ENCODE measurements around the gene TBX1. TPM values are rescaled to one million over a fixed set of nuclear protein-coding genes. Genes with fewer than 3 reads are reported as not detected.

Gene TBX1
- total RNA-seq, 1 donor from 2014 or later, result 24.2 TPM

- Mint-ChIP-seq H3K4me1 (ENCODE audit: unreplicated experiment) (peaks cover 1% of the 10 kb centered on the region), H3K4me3 (ENCODE audit: unreplicated experiment) (no peak overlapping the region), H3K27ac (ENCODE audit: unreplicated experiment) (no peak overlapping the region), H3K36me3 (ENCODE audit: unreplicated experiment) (no peaks in the 10 kb centered on the region), H3K9me3 (ENCODE audit: unreplicated experiment) (no peaks in the 10 kb centered on the region), H3K27me3 (ENCODE audit: unreplicated experiment) (no peaks in the 10 kb centered on the region)
- TF ChIP-seq, protein P1, sequence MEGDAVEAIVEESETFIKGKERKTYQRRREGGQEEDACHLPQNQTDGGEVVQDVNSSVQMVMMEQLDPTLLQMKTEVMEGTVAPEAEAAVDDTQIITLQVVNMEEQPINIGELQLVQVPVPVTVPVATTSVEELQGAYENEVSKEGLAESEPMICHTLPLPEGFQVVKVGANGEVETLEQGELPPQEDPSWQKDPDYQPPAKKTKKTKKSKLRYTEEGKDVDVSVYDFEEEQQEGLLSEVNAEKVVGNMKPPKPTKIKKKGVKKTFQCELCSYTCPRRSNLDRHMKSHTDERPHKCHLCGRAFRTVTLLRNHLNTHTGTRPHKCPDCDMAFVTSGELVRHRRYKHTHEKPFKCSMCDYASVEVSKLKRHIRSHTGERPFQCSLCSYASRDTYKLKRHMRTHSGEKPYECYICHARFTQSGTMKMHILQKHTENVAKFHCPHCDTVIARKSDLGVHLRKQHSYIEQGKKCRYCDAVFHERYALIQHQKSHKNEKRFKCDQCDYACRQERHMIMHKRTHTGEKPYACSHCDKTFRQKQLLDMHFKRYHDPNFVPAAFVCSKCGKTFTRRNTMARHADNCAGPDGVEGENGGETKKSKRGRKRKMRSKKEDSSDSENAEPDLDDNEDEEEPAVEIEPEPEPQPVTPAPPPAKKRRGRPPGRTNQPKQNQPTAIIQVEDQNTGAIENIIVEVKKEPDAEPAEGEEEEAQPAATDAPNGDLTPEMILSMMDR (IDR thresholded peaks at IDR 0.05), result no peak
- no peak for DNase-seq (ENCODE audit: extremely low spot score, unreplicated experiment)
Observed at GRCh38 chr22:19737846-19738663, 22.5 kb upstream of the TBX1 start.

DNA sequence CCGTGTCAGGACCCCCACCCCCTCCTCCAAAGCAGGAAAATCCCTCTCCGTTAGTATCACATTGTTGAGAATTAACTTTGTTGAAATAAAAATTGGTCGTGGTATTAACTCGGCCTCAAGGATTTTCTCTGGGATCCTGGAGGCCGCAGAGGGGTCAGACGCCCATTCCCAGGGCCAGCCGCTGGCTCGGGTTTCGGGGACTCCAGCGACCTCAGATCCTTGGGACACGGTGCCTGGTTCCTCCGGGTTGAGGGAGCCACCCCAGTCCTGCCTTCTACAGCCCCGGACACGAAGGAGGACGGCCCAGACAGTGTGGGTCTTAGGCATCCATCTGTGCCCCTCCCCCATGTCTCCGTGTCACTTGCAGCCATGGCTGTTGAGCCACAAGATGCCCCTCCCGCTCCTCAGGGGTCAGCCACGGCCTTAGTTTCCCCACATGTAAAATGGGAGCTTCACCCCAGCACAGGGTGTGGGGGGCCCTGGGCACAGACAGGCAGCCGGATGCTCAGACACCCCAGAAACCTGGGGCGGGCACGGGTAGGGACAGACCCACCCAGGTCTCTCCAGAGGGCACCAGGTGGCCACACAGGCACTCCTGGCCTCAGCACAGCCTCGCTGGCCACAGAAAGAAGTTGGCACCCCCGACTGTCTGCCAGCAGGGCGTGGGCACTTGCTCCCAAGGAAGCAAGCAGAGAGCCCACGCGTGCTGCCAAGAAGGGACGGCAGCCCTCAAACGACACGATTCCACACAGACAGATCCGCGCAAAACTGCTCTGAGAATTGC is 21.7 kb upstream of the TBX1 start:
- no peaks in the 10 kb centered on the region for H3K27me3 Mint-ChIP-seq (ENCODE audit: unreplicated experiment)
- no peak overlapping the region for H3K27ac Mint-ChIP-seq (ENCODE audit: unreplicated experiment)
- H3K4me1 Mint-ChIP-seq (ENCODE audit: unreplicated experiment), result peaks cover 1% of the 10 kb centered on the region
- H3K4me3 Mint-ChIP-seq (ENCODE audit: unreplicated experiment), result no peak overlapping the region
- DNase-seq (ENCODE audit: extremely low spot score, unreplicated experiment), result no peak
- H3K36me3 Mint-ChIP-seq (ENCODE audit: unreplicated experiment), result no peaks in the 10 kb centered on the region
- TF ChIP-seq, protein P1 (IDR thresholded peaks at IDR 0.05), result no peak
- no peaks in the 10 kb centered on the region for H3K9me3 Mint-ChIP-seq (ENCODE audit: unreplicated experiment)

DNA sequence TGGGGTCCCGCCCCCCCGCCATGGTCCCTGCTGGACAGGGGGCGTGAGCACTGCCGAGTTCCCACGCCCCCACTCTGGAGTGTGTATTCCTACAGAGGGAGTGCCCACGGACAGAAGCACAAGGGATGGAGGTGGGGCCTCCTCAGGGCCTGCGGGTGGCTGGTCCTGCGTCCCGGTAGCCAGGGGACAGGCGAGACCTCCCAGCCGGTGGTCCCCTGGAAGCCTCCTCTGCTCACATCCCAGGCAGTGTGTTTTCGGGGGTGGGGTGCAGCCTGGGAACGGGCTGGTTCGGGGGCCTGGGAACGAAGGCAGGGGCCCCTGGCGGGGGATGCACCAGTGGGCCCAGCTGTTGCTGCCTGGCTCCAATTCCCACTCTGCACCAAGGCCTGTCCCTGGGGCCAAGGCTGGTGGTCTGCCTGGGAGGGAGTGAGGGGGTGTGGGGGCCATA is 21.1 kb upstream of the TBX1 start:
- TF ChIP-seq, protein P1 (IDR thresholded peaks at IDR 0.05), result no peak
- no peaks in the 10 kb centered on the region for H3K36me3 Mint-ChIP-seq (ENCODE audit: unreplicated experiment)
- H3K27me3 Mint-ChIP-seq (ENCODE audit: unreplicated experiment), result no peaks in the 10 kb centered on the region
- H3K9me3 Mint-ChIP-seq (ENCODE audit: unreplicated experiment), result no peaks in the 10 kb centered on the region
- no peak overlapping the region for H3K27ac Mint-ChIP-seq (ENCODE audit: unreplicated experiment)
- DNase-seq (ENCODE audit: extremely low spot score, unreplicated experiment), result no peak
- peaks cover 1% of the 10 kb centered on the region for H3K4me1 Mint-ChIP-seq (ENCODE audit: unreplicated experiment)
- no peak overlapping the region for H3K4me3 Mint-ChIP-seq (ENCODE audit: unreplicated experiment)

DNA sequence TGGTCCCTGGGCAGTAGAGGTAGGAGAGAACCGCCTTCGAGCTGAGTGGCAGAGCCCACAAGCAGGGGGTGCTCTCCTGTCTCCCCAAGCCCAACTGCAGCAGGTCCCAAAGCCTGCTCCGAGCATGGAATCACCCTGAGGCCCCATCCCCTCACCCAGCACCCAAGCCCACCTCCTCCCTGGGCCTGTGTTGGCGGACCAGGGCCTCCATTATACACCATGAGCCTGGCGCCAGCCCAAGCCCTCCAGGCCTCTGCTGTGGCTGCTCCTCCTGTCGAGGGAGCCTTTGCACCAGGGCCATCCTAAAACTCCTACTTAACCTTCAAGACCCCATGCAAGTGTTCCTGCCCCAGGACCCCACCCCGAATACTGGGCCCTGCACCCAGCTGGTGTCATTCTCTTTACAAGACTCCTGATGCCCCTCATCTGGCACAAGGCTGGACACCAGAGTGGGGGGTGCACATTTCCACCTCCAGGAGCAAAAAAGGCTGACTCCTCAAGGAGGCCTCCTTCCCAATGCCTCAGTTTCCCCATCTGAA is 20.6 kb upstream of the TBX1 start:
- peaks cover 4% of the 10 kb centered on the region for H3K4me1 Mint-ChIP-seq (ENCODE audit: unreplicated experiment)
- DNase-seq (ENCODE audit: extremely low spot score, unreplicated experiment), result no peak
- H3K27ac Mint-ChIP-seq (ENCODE audit: unreplicated experiment), result no peak overlapping the region
- H3K36me3 Mint-ChIP-seq (ENCODE audit: unreplicated experiment), result no peaks in the 10 kb centered on the region
- H3K27me3 Mint-ChIP-seq (ENCODE audit: unreplicated experiment), result no peaks in the 10 kb centered on the region
- no peaks in the 10 kb centered on the region for H3K9me3 Mint-ChIP-seq (ENCODE audit: unreplicated experiment)
- H3K4me3 Mint-ChIP-seq (ENCODE audit: unreplicated experiment), result no peak overlapping the region
- TF ChIP-seq, protein P1 (IDR thresholded peaks at IDR 0.05), result no peak

GRCh38 chr22:19740586-19740985 is 20.0 kb upstream of the TBX1 start:
- Mint-ChIP-seq H3K4me3 (ENCODE audit: unreplicated experiment) (no peak overlapping the region), H3K36me3 (ENCODE audit: unreplicated experiment) (no peaks in the 10 kb centered on the region), H3K27me3 (ENCODE audit: unreplicated experiment) (no peaks in the 10 kb centered on the region), H3K27ac (ENCODE audit: unreplicated experiment) (no peak overlapping the region), H3K9me3 (ENCODE audit: unreplicated experiment) (no peaks in the 10 kb centered on the region), H3K4me1 (ENCODE audit: unreplicated experiment) (peaks cover 9% of the 10 kb centered on the region)
- TF ChIP-seq, protein P1 (IDR thresholded peaks at IDR 0.05), result no peak
- DNase-seq (ENCODE audit: extremely low spot score, unreplicated experiment), result no peak
